GM18526 (cell line): ENCODE data around the gene FZD4.

Experiments
- POLR2A ChIP-seq: IDR thresholded peaks from 3 replicates; pipeline ENCODE4 v1.6.1; 2011; ENCODE audit not compliant: insufficient read length; ENCODE audit errors: extremely low read depth

The FZD4 gene

DNA sequence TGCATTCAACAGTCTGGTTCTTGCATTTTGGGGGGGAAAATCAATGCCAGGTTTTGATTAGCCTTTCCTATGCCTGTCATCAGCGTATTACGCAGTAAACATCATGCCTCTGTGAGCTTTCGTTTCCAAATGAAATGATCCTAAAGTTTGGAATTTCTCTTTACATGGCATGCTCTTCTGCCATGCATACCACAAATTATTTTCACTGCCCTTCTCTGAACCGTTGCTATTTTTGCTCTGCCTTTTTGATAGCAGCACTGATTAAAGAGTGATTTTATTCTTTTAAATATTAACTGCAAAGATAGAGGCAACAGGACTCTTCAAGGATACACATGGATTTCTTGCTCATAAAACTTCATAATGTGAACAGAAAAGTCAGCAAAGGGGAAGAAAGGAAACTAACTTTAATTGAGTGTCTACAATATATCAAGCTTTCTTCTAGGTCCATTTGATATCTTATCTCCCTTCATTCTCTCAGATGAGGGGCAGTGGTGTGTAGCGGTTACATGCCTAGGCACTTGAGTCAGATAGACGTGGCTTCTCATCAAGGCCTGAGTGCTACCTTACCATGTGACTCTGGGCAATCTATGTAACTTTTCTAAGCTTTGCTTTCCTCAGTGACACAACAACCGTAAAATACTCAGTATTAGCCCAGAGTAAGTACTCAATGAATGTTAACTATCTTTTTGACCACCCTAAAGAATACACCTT, 25.0 kb upstream of the FZD4 start:
- TF ChIP-seq POLR2A = no peak

DNA sequence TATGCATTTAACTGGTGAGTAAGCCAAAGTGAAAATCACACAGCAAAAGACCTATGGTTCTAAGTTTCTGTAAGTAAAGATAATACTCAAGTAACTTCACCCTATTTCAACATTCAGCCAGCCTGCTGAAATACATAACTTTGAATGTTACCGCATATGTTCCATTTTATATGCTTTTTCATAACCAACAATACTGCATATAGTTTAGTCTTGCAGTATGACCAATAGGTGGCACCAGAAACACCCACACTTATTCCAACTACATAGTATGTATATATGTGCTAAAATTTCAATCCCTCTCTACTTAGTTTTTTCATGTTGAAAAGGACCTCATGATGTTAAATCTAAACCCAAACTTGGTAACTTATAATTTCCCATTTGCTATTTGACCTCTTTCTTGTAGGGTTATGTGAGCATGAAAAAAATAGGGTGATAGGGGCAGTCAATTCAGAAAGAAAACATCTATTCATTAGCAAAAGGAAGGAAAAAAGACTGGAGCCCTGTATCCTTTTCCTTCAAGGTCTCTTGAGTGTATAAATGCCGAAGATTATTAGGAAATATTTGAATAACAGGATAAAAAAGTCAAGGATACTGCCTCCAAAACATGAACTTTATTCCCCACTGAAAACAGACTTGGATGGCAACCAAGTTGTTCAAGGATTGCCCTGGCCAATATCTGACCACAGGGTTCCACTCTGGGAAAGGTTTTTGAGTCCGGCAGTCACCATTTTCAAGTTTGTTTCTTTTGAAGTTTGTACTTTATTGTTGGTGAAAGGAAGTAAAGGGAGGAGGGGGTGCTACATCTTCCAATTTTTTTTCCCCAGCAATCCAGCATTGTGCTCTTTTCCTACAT, 23.8 kb upstream of the FZD4 start:
- no peak for TF ChIP-seq POLR2A

DNA sequence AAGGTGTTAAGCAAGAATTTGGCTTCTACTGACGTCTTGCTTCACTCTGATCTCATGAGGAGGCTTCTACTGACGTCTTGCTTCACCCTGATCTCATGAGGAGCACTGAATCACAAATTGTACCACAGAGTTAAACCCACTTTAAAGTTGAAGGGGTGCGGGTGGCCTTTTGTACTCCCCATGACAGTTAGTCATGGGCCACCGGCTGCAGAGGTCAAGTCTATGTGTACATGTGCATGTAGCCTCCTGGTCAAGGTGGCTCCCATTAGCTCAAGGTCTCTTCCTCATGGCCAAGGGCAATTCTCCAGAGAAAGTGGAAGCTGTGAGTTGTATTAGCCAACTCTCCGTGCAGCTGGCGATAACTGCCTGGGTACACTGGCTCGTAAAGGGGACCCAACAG, 23.1 kb upstream of the FZD4 start:
- TF ChIP-seq POLR2A = no peak

DNA sequence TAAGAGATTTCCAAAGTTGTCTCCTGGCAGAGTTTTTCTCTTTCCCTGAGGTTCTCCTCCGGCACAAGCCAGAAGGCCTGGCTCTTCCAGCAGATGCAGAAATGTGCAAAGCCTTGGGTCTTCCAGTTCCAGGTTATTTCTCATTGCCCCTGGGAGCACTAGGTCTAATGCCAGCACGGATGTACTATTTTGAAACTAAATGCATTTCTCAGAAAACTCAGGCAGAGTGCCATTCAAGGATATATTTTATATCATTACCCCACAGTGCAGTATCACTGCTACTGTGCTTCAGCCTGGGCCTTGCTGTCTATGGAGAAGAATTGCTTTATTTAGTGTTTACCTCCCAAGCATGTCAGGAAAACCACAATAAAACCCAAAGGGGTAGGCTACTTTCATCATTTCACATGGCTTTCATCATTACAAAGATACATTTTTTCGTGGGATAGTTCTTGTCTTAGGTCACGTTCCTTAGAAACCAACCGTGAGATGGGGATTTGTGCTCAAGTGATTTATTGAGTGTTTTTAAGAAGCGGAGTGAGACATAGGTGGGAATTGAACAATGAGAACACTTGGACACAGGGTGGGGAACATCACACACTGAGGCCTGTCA, 22.4 kb upstream of the FZD4 start:
- TF ChIP-seq POLR2A = no peak

DNA sequence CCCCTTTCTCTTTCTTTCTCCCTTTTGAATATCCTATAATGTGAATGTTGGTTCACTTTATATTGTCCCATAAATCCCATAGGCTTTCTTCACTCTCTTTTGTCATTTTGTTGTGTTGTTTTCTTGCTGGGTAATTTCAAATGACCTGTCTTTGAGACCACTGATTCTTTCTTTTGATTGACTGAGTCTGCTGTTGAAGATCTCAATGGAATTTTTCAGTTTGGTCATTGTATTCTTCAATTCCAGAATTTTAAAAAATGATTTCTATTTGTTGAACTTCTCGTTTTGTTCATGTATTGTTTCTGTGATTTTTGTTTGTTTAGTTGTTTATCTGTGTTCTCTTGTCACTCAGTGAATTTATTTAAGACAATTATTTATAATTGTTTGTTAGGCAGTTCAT, 17.5 kb upstream of the FZD4 start:
- no peak for TF ChIP-seq POLR2A

DNA sequence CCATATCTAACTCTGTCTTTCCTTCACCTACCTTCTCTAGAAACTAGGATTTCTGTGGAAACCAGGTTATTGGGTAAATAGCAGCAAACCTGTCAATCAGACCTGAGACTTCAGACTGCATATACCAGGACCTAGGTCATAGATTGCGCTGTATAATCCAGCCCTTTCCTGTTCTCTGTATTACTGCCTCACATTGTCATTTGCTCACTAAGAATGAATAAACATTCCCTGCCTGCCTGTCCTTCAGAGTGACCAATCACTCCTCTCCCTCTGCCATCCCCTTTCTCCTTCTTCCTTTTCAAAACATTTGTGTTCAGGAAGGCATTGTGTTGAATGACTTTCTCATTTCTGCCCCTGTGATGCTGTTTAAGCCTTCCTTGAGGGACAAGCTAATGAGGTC, 14.1 kb upstream of the FZD4 start:
- no peak for TF ChIP-seq POLR2A

DNA sequence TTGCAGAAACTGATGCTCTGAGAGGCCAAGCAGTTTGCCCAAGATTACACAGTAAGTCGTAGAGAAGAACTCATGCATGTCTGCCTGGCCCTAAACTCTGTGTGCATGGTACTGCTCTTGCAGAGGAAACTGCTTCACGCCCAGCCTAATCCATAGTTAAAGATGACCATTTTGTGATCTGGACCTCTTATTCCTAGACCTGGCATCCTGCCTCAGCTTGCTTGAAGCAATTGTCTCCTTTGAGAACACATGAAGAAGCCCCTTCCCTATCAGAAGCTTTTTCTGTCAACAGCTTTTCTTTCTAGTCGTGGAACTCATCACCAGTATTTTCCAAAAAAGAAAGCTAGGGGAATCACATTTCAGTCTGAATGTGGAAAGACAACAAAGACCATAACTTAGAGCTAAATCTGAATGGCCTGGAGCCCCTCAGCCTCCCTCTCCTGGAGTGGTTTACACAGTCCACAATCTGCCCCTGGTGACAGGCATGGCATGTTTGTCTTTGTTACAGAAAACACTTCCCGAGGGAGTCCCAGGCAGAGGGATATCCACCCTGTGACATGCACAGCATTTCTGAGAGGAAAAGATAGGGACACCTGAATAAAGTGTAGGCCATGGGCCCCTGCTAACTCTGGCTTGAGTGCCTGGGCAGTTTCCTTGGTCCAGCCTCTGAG, 2.9 kb upstream of the FZD4 start:
- no peak for TF ChIP-seq POLR2A

DNA sequence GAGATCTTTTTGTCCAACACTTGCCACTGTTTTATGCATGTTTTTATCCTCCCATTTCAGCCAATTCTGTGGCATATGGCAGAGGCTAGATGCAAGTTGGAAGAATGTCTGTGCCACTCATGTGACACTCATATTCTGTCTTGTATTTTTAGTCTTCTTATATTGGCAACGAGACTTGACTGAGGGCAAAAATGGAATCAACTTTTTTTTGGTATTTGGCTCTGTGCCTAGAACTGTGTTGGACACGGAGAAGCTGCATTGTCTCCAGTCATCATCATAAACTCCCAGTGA, 1.7 kb upstream of the FZD4 start:
- TF ChIP-seq POLR2A = no peak

DNA sequence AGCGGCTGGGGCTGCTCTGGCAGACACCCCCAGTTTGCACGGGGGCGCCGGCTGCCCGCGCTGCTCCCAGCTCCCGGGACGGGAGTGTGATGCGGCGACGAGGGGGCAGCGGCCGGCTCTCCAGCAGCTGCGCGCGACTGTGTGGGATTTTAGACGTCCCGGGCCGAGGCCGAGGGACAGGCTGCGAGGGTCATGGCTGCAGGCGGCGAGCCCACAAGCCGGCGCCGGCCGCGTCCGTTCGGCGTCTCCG, 159 bp downstream of the FZD4 start:
- no peak for TF ChIP-seq POLR2A

DNA sequence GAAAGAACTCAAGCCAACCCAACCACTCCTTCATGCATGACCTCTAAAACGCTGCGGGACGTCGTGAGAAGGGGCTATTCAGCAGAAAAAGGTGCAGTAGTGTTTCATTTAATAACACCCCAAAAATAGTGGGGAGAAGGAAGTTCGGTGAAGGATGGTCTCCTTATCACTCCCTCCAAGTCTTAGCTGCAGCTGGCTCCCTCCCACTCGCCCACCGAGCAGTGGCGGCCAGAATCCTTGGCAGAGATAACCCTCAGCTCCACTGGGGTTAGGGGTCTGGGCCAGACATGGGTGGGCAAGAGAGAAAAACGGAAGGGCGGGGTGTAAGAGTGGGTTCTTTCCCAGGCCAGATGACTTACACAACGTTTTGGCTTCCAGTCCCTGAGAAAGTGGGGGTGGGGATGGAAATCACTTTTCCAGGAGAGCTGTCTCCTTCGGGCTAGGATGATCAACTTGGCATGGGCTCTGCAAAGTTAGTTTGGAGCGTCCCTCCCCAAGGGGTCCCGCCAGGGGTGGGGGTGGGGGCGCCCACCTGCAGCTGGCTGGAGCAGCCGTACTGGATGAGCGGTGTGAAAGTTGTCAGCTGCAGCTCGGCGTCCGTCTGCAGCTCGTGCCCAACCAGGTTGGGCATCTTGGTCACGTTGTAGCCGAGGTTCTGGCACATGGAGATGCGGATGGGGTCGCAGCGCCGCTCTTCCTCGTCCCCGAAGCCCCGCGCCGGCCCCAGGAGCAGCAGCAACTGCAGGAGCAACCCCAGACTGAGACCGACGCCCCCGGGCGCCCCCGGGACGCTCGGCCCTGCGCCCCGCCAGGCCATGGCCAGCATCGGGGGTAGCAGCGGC, 705 bp downstream of the FZD4 start:
- no peak for TF ChIP-seq POLR2A

DNA sequence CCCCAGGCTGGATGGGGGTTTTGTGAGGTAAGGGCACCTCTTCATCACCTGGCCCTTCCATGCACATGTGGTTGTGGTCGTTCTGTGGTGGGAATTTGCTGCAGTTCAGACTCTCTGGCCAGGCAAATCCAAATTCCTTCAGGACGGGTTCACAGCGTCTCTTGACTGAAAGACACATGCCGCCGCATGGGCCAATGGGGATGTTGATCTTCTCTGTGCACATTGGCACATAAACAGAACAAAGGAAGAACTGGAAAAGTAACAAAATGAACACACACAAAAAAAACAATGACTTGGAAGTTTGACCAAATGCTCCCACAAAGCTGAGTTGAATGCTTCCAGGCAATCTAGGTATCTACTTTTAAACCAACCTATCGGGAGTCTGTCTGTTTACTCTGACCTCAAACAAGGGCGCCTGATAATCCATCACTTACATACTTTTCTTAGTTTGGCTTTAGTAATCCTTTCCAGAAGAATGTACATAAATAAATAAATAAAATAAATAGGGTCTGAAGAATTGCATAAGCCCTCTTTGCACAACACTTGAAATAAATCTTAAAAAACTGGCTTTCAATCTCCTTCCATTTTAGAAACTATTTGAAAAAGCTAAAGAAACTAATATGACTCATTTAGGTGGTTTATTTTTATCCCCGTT, 2.8 kb downstream of the FZD4 start:
- TF ChIP-seq POLR2A = no peak

DNA sequence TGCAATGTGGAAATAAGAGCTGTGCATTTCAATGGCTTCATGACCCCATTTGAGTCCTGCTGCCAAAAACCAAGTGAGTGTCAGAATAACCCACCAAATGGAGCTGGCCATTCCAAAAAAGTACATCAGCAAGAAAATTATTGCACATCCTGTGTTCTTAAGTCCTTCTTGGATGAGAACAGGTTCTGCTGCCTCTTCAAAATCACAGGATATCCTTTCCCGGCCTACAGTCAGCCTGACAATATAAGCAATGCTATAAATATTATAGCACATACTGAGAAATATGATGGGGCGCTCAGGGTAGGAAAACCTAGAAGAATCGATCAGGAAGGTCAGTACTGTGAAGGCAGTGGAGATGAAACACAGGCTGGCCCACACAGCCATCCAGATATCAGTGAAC, 3.5 kb downstream of the FZD4 start:
- TF ChIP-seq POLR2A = no peak

DNA sequence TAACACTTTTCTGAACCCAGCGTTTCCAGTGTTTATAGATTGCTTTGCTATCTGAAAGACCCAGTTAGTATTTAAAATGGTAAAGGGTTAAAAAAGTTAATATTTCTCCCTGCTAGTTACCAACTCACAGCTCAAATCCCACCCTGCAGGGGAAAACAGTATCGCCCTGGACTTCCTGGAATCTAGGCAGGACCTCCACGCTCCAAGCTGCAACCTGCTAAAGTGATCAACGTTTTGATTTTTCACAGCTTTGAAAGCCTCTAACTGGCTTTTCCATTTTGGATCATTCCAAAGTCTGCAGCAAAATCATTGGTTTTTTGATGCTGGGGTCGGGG, 4.6 kb downstream of the FZD4 start:
- TF ChIP-seq POLR2A = no peak

DNA sequence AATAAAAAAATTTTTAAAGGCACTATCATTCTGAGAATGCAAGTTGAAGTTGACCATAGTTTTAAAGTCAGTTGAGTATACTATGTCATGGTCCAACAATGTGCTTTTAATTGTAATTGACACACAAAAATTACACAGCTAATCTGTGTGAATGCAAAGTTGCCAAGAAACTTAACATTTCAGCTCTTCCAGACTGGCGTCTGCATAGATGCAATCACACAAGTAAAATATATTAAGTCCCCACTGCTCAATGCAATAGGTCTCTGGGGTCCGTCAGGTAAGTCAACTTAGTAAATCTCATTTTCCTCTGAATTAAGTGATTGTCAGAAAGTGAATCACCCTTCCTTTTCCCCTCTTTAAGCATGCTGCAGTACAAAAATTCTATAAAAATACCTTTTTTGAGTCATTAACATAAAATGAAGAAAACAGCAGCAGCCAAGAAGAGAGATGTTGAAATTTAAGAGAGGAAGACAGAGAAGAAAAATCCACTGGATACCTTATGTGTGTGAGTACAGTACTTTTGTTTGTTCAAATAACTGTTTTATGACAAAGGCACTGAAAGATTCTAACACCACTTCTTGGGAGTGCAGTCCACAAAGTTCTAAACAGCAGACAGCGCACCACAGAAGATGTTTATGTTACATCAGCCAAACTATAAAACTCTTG, 5.1 kb downstream of the FZD4 start:
- no peak for TF ChIP-seq POLR2A
